GM21447 (cell line): Measurements from ENCODE around the gene SLC9A9.
"Not testable (repeated sequence)": the region's sequence is repeated elsewhere in the genome, so short reads cannot be mapped to it uniquely, and the experiment has no call there.

Source experiments
- ATAC-seq: cut with Tn5 transposase; IDR thresholded peaks from one replicate; pipeline ENCODE4 v1.9.1; 2021; ENCODE audit not compliant: unreplicated experiment

The SLC9A9 gene

DNA sequence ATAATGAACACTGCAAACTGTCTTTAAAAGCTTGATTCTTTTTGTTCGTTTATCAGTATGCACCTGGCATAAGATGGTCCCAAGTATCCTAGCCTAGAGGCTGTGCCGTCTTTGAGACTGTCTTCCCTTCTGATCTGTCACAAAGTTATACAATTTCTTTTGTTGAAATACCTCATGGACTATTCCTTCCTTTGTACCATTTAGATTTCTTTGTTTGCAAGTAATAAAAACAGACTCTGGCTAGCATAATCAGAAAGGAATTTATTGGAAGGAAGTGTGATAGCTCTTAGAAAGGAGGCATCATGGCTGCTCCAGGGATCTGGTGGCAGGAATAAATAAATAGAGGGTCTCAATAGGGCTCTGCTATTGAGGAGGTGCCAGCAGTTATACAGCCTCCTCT lies 280.4 kb downstream of the SLC9A9 start:
- no peak for ATAC-seq

DNA sequence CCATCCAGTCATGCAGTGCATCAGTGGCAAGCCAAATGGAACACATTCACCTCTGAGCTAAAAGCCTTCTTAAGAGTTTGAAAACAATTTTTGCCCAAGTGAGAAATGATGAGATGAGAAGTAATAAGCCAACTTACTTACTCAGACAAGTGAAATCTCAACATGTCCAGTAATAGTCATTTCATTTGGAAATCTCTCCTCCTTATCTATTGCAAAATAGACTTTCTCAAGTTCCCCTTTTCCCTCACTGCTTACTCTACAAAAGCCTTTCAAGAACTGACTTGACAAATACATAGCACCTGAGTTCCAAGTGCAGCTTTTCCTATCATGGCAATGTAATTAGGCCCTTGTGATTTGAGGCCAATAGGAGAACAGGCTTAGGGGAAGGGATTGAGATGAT lies 282.3 kb downstream of the SLC9A9 start:
- no peak for ATAC-seq

DNA sequence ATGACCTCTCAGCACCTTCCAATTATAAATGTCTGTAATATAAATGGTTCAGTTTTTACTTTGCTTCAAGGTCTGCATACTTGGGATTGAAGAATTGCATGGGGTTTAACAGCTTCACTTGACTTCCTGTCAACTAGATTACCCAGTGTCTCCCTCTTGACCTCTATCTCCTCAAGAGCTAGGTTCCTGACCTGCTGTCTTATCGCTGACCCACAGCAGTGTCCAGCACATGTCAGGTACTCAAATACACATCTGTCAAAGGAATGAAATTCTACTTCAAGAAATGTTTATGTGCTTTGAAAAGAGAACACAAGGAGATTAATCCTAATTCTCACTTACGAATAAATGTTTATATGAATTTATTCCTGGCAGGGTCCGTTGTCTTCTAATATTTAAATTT lies 284.5 kb downstream of the SLC9A9 start:
- ATAC-seq: no peak

DNA sequence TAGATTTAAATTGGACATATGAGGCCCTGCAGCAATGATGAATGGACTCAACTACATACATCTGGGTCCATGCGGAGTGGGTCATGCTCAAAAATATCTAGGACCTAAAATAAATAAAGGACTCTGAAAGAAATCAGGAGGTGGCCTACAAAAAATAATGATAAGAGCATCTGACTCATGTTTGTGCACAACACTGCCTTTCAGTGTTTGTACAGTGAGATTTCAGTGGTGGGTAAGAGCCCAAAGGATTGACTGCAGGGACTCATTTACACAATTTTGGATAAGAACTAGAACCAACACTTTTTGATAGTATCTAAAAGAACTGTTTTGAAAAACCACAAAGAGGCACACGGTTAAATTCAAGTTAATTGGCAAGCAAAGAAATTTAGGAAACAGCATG lies 285.5 kb downstream of the SLC9A9 start:
- ATAC-seq: no peak

DNA sequence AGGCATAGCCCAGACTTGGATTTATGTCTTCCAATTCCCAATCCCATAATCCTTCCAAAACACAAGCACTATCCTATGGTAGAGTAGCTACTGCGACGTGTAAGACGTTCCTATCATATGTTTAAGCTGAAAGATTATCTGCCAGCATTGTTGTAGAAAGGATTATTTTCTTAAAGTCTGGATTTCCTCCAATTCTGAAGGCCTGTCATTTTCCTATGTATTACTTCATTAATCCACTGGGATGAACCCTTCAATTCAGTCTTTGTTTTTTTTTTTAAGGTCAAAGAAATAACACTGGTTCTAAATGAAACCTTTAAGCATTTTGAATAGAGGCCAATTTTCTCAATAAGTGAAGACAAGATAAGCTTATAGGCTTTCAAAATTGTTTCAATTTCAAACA lies 289.0 kb downstream of the SLC9A9 start:
- ATAC-seq: no peak

DNA sequence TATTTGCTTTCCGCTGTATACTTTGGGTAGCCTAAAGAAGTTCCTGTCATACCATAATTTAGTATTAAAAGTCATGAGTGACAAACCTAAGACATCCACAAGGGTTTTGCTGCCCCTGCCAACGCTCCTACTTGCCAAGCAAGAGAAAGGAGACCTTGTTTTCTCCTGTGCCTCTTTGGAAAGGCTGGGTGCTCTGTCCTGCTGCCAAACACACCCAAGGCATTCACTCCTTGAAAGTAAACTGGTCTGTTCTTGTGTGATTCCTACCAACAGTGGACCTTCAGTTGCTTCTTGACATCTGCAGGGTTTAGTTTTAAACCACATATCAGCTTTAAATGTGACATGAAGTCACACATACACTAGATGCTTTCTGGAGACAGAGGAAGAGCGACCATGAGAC lies 295.4 kb downstream of the SLC9A9 start:
- no peak for ATAC-seq

DNA sequence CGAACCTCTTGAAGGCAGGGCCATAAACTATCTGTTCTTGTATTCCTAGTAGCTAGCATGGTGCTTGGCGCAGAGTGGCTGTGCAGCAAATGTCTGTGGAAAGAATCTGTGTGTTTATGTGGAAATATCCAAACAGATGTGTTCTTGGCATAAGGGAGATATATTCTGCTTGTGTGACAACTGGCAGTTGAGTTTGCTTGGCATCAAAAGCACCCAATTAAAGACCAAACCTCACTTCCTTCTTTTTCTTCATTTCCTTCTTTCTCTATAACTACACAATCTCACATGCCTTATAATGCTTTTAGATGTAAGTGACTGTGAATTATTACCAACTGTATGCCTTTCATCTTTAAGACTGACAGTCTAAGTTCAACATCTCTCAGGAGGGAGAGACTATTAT lies 296.5 kb downstream of the SLC9A9 start:
- ATAC-seq: no peak

DNA sequence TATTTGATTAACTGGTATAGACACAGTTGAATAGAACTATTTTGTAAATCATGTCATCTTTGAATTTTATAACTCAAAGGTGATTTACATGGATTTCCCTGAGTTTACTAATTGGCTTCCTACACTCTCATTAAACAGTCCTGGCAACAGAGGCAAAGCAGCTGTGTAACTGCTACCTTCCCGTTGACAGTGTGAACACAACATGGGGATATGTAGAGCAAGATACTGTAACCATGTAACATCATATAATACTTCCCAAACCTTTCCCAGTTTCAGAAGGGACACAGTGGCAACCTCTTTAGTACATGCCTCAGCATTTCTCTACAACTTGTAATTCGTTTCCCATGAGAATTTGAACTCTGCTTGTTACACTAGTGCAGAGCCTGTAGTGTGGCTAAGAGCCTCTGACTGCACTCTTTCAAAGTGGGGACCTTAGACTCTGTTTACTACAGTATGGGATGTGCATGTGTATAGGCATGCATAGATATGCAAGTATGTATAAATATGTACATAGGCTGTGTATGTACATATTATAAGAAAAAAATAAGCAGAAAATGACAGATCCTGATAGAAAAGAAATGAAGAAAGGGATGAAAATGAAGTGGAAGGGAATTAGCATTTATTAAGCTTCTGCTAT lies 299.3 kb downstream of the SLC9A9 start:
- ATAC-seq: no peak

DNA sequence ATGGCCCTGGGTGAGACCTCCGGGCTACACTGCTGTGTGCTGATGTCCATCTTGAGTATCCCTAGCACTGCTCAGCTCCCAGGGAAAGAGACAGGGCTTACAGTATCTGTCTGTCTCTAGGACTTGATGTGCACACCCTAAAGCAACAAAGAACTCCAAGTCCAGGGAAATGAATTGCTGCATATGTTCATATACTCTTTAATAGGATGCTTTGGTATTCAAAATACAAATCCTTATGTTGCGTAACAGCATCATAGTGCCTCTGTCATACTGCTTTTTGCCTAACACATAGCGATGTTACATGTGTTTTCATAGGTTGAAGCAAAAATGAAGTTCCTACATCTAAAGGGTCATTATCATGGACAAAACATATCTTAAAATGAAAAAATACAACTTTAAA lies 299.9 kb downstream of the SLC9A9 start:
- no peak for ATAC-seq

DNA sequence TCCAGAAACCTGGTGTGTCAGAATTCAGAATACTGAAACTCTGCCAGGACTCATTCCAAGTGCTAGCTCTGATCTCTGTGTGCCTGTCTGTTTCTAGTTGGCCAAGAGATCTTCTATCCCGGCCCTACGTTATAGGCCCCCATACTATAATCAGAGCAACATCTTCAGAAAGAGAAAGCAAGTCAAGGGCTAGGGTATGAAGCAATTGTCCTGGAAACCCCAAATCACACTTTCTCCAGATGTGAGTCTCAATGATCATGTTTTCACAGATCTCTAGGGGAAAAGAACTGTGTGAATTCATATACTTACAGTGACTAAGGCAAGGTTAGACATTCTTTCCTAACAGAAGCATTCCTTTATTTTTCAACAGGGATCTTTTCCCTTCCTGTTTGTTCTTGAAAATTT lies 309.7 kb downstream of the SLC9A9 start:
- ATAC-seq: no peak

DNA sequence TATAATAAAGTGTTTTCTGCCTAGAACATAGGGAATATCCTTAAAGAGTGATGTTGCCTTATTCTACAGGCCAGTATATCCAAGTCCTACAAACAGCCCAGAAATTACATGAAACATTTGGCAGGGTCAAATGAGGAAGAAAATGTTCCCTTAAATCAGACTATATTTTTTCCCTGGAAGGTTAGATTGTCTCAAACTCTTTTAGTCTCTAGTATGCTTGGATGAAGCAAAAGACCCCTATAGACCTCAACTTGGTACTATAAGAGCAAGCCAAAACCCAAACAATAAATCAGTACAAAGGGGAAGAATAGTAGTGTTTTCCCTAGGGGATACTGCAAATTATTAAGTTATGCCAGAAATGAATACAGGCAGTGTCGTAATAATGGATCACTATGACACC lies 310.2 kb downstream of the SLC9A9 start:
- ATAC-seq: no peak

DNA sequence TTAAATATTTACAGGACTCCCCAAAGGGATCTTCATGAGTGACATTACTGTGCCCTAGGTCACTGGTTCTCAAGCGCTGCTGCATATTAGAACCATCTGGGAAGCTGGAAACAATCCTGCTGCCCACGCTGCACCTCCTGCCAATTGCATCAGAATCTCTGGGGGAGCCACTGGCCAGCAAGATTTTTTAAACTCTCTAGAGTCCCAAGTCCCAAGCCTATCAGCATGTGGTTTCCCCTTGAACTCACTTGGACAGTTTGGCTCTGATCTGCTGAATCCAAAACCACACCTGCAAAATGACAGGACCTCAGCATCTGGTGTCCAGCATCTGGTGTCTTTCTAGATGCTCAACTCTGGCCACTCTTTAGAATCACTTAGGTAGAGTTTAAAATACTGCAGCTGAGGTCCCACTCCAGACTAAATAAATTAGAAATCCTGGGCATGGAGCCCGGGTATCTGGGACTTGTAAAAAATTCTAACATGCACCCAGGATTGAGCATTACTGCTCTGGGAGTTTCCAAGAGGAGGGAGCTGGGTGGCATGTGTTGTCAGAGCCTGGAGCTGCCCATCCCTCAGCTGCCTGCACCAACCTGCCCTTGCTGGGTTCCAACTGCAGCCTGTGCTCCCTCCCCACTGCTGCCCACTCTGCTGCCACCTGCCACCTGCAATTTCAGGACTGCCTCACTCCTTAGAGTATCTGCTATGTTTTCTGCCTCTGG lies 311.3 kb downstream of the SLC9A9 start:
- ATAC-seq: no peak

DNA sequence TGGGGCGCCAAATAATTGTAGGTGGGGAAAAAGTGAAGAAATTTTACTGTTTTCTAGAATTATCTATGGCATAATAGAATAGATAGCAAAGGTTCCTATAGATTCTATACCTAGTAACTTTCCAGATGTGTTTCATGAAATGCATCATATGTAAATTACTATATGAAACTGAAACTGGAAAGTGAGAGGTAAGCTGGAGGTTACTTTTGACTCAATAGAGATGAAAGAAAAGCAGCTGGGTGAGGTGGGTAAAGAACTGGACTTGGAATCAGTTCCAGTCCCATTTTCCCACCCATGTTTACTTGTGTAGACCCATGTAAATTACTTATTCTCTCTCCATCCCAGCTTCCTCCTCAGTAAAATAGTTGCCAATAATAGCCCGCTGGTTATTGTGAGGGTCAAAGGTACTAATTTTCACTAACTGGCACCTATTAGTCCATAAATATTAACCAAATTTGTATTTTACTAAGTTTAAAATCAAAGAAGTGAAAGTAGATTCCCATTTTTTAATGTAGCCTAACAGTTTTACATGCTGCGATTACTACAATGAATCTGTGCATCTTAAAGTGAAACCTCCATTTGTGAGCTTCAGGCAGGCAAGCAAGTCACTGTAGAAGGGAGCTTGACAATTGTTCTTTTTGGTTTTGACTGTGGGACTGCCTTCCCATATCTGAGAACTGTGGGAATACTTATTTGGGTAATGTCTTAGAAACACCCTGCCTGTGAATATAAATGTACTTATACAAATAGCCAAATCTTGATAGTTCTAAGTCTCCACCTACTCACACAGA lies 312.1 kb downstream of the SLC9A9 start:
- ATAC-seq: peak; percentile 98

DNA sequence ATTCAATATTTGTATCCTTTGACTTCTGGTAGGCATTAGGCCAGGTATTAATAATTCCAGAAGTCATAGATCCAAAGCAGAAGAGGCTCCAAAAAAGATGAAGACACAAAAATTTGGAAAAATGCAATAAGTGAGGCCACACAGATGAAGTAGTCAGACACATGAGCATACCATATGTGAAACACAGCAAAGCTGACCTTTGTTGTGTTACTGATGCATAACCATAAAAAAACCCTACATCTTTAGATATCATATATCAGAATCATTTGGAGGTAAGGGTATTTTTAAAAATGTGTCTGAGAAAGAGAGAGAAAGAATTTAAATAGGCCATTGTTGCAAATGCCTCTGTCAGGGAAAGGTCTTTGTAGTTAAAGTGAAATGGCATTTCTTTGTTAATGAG lies 314.9 kb downstream of the SLC9A9 start:
- ATAC-seq: no peak

DNA sequence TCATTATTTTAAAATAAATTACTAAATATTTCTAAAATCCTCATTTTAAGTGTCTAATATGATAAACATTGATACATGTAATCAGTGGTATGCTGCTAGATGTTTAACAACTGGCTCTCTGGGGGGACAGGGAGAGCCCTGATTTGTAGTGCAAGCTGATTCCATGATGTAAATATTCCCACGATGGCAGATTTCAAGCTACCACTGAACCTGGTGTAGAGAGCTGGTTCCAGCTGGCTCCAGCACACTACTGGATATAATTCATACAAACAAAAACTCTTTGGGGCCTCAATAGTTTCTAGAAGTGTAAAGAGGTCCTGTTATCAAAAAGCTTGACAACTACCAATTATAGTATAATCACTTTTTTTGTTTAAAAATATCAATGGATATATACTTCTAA lies 316.2 kb downstream of the SLC9A9 start:
- ATAC-seq: no peak

DNA sequence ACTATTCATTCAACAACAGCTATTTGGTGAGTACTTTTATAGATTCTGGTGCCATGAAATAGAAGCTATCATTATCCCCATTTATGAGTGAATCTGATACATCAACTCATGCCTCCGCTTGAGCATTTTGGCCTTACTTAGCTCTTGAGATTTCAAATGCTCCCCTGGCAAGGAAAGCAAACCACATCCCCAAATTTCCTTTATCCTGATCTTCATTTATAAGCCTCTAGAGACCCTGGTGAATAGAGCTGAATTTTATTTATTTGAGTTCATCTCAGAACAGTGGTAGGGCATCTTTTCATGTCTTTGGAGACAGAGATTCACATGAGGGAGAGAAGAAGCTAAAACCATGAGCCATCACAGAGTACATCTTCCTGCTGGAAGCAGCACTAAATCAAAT lies 317.2 kb downstream of the SLC9A9 start:
- ATAC-seq: no peak

DNA sequence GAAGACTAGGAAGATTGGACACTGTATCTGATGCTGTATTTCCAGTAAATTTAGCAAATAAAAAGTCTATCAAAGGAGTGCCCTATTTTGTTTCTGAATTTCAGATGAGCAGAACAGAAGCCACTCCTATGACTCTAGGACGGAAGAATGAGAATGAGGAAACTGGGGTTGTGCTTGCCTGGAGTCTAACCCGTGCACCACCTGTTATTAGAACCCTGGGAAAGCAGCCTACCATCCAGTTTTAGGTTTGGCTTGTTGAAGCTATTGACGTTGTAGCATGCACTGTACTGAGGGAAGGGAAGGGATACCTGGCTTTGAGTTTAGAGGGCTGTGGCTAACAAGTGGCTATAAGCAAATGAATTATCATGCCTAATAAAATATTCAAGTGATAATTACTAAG lies 318.5 kb downstream of the SLC9A9 start:
- ATAC-seq: no peak

DNA sequence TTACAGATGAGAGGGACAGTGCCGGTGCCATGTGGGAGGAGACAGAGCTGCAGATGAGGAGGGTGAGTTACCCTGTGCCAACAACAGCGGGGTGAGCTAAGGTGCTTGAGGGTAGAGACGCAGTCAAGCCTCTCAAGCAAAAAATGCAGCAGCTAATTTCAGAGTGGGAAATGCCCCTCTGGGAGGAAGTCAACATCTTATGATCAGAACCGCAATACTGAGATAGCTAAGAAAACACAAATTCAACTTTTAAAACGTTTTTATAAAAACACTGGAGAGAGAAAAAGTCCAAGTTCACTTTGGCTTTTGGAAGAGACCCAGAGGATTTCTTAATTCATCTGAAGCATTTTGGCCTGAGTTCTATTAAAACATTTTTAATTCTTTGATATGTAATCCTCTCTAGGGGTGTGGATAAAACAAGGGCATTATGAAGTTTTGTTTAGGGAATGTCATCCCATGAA lies 319.2 kb downstream of the SLC9A9 start:
- peak; percentile 92 for ATAC-seq

DNA sequence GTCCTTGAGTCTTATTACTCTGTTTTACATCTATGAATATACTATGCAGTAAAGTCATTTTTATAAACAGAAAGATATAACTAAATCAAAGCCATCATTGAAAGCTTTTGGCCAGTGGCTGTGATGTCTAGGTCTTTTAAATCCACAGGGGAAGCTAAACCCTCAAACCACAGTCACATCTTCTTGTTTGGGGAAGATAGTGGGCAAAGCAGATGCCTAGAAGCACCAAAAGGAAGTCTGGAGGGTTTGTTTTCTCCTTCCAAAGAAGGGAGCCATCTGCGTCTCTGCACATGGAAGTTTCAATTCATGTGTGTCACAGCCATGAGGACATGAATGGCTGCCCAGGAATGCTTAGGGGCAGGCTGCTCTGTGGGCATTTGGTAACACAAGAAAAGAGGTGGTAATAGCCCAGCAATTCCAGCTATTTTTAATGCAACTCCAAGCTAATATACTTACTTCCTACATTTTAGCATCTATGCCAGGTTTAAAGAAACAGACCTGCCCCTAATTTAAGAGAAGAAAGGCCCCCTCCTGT lies 322.2 kb downstream of the SLC9A9 start:
- ATAC-seq: no peak

DNA sequence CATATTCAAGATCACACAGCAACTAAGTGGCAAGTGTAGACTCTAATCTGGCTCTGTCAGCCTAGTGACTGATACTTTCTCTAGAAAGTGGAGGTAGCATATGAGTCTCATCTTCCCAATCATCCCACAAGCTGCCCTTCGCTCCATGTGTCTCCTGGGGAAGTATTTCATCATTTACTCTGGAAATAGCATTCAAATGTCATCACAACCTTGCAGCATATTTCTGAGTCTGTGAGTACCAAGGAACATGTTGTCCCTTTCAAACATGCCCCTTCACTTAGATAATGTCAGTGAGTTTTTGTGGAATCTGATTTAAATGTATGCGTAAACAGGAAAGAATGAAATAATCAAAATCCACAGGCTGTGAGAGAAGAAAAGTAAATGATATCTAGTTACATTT lies 322.9 kb downstream of the SLC9A9 start:
- no peak for ATAC-seq

DNA sequence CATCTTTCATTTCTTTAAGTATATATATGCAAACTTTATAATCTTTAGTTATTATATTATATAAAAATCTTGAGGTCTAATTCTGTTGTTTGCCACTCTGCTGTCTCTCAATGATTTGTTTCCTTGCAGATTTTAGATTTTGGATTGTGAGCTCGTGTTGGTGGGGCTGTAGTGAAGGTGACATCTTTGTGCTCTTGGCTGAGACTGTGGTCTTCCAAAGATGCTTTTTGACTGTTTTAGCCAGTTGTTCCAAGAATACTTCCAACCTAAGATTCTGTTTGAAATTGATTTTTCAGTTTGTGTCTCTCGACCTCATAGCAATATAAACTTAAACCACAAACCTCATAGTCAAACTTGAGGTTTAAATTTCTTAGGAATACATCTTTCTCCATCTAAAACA lies 326.5 kb downstream of the SLC9A9 start:
- ATAC-seq: no peak

DNA sequence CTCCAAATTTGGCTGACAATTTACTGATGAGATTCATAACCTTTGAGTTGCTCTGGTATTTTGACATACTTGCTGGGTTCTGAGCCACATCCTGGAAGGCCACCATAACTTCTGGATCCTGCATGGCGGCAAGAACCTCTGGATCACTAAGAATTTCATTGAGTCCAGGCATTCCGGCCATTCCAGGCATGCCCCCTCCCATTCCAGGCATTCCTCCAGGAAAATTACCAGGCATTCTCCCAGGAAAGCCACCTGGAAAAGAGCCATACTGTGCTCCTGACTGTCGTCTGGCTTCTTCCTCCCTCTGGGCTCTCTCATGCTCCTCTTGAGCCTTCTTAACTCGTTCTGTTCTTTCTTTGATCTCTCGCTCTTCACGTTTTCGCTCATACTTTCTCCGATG lies 331.1 kb downstream of the SLC9A9 start:
- ATAC-seq: not testable (repeated sequence)
